ENCODE results near the gene GPR157. TPM values are rescaled to one million over a fixed set of nuclear protein-coding genes. Genes with fewer than 3 reads are reported as not detected.

Gene GPR157
- total and polyA plus RNA-seq, 4 experiments from 2014 or later, result 1.6 to 10.9 (median 4.8) TPM

GRCh38 chr1:9057851-9058250, 71.1 kb downstream of the GPR157 start:
- Histone ChIP-seq H3K27ac (ENCODE audit: low read depth, low read length) (no peak overlapping the region), H3K4me1 (ENCODE audit: insufficient read depth, low read length) (no peaks in the 10 kb centered on the region), H3K36me3 (ENCODE audit: insufficient read depth, low read length) (no peaks in the 10 kb centered on the region), H3K9me3 (ENCODE audit: control insufficient read depth in 1 of 2, low read length in 2 of 2) (no peaks in the 10 kb centered on the region), H3K4me3 (ENCODE audit: low read length in 2 of 2) (no peak overlapping the region), H3K27me3 (ENCODE audit: insufficient read depth, low read length) (no peaks in the 10 kb centered on the region)
- intact Hi-C loops (cut with micrococcal nuclease), result no loop called here
- no peaks in the 10 kb centered on the region for H3K36me3 Mint-ChIP-seq
- no peaks in the 10 kb centered on the region for H3K4me1 Mint-ChIP-seq
- H3K27ac Mint-ChIP-seq, result no peak overlapping the region
- no peak for DNase-seq
- ChIA-PET CTCF (ENCODE audit: partially characterized antibody) (interaction anchor here (2.1 kb wide), 1 partner anchor 53 kb away, joined by 6 read pairs; no protein-coding TSS in a partner anchor), POLR2A (ENCODE audit: partially characterized antibody) (no interaction called here)
- no peak overlapping the region for H3K4me3 Mint-ChIP-seq
- no peaks in the 10 kb centered on the region for H3K9me3 Mint-ChIP-seq
- peaks cover 3 to 5% of the 10 kb centered on the region in 2 donors for H3K27me3 Mint-ChIP-seq

DNA sequence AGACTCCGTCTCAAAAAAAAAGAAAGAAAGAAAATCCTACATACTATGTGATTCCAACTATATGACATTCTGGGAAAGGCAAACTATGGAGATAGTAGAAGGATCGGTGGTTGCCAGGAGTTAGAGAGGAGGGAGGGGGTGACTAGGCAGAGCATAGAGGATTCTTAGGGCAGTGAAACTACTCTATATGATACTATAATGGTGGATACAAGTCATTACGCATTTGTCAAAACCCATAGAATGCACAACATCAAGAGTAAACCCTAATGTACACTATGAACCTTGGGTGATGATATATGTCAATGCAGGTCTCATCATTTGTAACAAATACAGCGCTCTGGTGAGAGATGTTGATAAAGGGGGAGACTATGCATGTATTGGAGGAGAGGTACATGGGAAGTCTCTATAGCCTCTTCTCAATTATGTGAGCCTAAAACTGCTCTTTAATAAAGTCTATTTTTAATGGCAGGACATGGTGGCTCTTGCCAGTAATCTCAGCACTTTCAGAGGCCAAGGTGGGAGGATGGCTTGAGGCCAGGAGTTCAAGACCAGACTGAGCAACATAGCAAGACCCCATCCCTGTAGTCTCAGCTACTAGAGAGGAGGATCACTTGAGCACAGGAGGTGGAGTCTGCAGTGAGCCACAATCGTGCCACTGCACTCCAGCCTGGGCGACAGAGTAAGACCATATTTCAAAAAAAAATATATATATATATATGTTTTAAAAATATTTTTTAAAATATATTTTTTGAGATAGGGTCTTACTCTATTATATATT, 76.4 kb downstream of the GPR157 start:
- Histone ChIP-seq H3K27me3 (ENCODE audit: insufficient read depth, low read length) (no peaks in the 10 kb centered on the region), H3K27ac (ENCODE audit: low read depth, low read length) (no peak overlapping the region), H3K4me3 (ENCODE audit: low read length in 2 of 2) (no peak overlapping the region), H3K4me1 (ENCODE audit: insufficient read depth, low read length) (no peaks in the 10 kb centered on the region), H3K9me3 (ENCODE audit: control insufficient read depth in 1 of 2, low read length in 2 of 2) (no peaks in the 10 kb centered on the region), H3K36me3 (ENCODE audit: insufficient read depth, low read length) (no peaks in the 10 kb centered on the region)
- intact Hi-C loops (cut with micrococcal nuclease), result no loop called here
- no peak overlapping the region for H3K27ac Mint-ChIP-seq
- H3K4me3 Mint-ChIP-seq, result no peak overlapping the region
- H3K4me1 Mint-ChIP-seq, result no peaks in the 10 kb centered on the region
- H3K27me3 Mint-ChIP-seq, result peaks cover under 1 to 1% of the 10 kb centered on the region in 2 donors
- H3K36me3 Mint-ChIP-seq, result no peaks in the 10 kb centered on the region
- ChIA-PET POLR2A (ENCODE audit: partially characterized antibody) (no interaction called here), CTCF (ENCODE audit: partially characterized antibody) (no interaction called here)
- H3K9me3 Mint-ChIP-seq, result no peaks in the 10 kb centered on the region
- DNase-seq, result no peak

DNA sequence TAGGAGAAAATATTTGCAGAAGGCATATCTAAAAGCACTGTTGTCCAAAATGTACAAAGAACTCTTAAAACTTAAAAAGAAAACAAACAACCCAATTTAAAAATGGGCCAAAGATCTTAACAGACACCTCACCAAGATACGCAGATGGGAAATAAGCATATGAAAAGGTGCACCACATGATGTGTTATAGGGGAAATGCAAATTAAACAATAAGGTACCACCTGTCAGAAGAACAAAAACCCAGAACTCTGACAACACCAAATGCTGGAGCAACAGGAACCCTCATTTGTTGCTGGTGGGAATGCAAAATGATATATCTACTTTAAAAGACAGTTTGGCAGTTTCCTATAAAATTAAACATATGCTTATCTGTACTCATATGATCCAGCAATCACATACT, 77.5 kb downstream of the GPR157 start:
- no peaks in the 10 kb centered on the region for H3K27me3 ChIP-seq (ENCODE audit: insufficient read depth, low read length)
- ChIA-PET POLR2A (ENCODE audit: partially characterized antibody) (no interaction called here), CTCF (ENCODE audit: partially characterized antibody) (no interaction called here)
- H3K4me3 Mint-ChIP-seq, result no peak overlapping the region
- intact Hi-C loops (cut with micrococcal nuclease), result no loop called here
- H3K27ac Mint-ChIP-seq, result no peak overlapping the region
- no peaks in the 10 kb centered on the region for H3K4me1 ChIP-seq (ENCODE audit: insufficient read depth, low read length)
- H3K4me1 Mint-ChIP-seq, result no peaks in the 10 kb centered on the region
- H3K9me3 ChIP-seq (ENCODE audit: control insufficient read depth in 1 of 2, low read length in 2 of 2), result no peaks in the 10 kb centered on the region
- no peaks in the 10 kb centered on the region for H3K9me3 Mint-ChIP-seq
- H3K4me3 ChIP-seq (ENCODE audit: low read length in 2 of 2), result no peak overlapping the region
- H3K27me3 Mint-ChIP-seq, result peaks cover 3 to 4% of the 10 kb centered on the region in 2 donors
- no peak overlapping the region for H3K27ac ChIP-seq (ENCODE audit: low read depth, low read length)
- no peak for DNase-seq
- no peaks in the 10 kb centered on the region for H3K36me3 ChIP-seq (ENCODE audit: insufficient read depth, low read length)
- H3K36me3 Mint-ChIP-seq, result no peaks in the 10 kb centered on the region

DNA sequence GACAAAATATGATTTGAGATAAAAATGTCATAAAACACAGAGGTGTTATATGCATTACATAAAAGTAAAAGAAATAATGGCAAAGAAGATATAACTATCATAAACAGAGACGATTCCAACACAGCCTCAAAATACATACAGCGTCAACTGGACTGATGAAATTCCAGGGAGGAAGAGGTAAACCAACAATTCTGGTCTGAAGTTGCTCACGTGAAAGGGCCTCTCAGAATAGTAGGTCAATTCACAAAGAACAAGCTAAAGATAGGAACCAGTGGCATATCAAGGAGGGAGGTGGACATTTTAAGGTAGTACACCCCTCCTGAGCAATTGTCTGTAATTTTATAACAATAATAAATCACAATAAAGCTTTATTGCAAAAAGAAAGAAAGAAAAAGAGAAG, 78.1 kb downstream of the GPR157 start:
- no peak overlapping the region for H3K4me3 Mint-ChIP-seq
- ChIA-PET CTCF (ENCODE audit: partially characterized antibody) (no interaction called here), POLR2A (ENCODE audit: partially characterized antibody) (no interaction called here)
- Histone ChIP-seq H3K4me1 (ENCODE audit: insufficient read depth, low read length) (no peaks in the 10 kb centered on the region), H3K27ac (ENCODE audit: low read depth, low read length) (no peak overlapping the region), H3K9me3 (ENCODE audit: control insufficient read depth in 1 of 2, low read length in 2 of 2) (no peaks in the 10 kb centered on the region), H3K27me3 (ENCODE audit: insufficient read depth, low read length) (no peaks in the 10 kb centered on the region), H3K36me3 (ENCODE audit: insufficient read depth, low read length) (no peaks in the 10 kb centered on the region), H3K4me3 (ENCODE audit: low read length in 2 of 2) (no peak overlapping the region)
- H3K27ac Mint-ChIP-seq, result no peak overlapping the region
- DNase-seq, result no peak
- H3K9me3 Mint-ChIP-seq, result no peaks in the 10 kb centered on the region
- H3K36me3 Mint-ChIP-seq, result no peaks in the 10 kb centered on the region
- peaks cover 3 to 4% of the 10 kb centered on the region in 2 donors for H3K27me3 Mint-ChIP-seq
- intact Hi-C loops (cut with micrococcal nuclease), result no loop called here
- no peaks in the 10 kb centered on the region for H3K4me1 Mint-ChIP-seq

Other genes with a start within 250 kb of the GPR157 start
- gene CA6, start 183.2 kb downstream of the GPR157 start, total RNA-seq, result not detected
- 1 to 10 TPM in 1 of 2 donors, under 1 TPM in 1; 0.35 to 2.5 TPM for gene CA6, start 183.2 kb downstream of the GPR157 start, polyA plus RNA-seq
- not detected for gene SLC2A7, start 102.7 kb downstream of the GPR157 start, total RNA-seq
- not detected for gene SLC2A7, start 102.7 kb downstream of the GPR157 start, polyA plus RNA-seq
- gene SLC2A5, start 59.5 kb downstream of the GPR157 start, total RNA-seq, result under 1 TPM in 1 of 2 experiments, not detected in 1; 0.23 TPM
- not detected for gene SLC2A5, start 59.5 kb downstream of the GPR157 start, polyA plus RNA-seq
- 10 to 100 TPM; 17.3 to 18.8 TPM for gene H6PD, start 105.7 kb upstream of the GPR157 start, total RNA-seq
- 10 to 100 TPM in 1 of 2 donors, 1 to 10 TPM in 1; 5.5 to 14.0 TPM for gene H6PD, start 105.7 kb upstream of the GPR157 start, polyA plus RNA-seq
- gene SPSB1, start 163.8 kb upstream of the GPR157 start, total RNA-seq, result 1 to 10 TPM; 3.3 to 4.1 TPM
- 1 to 10 TPM; 2.8 to 4.5 TPM for gene SPSB1, start 163.8 kb upstream of the GPR157 start, polyA plus RNA-seq

Data from CD4-positive, alpha-beta memory T cell (primary cell).